GM21515 (cell line): ENCODE results near the gene NUP62.
"Not testable (repeated sequence)": the region's sequence is repeated elsewhere in the genome, so short reads cannot be mapped to it uniquely, and the experiment has no call there.

Experiments used
- ATAC-seq: cut with Tn5 transposase; IDR thresholded peaks from one replicate; pipeline ENCODE4 v1.9.1; 2021; ENCODE audit not compliant: unreplicated experiment

Gene NUP62

GRCh38 chr19:49926515-49926914, 2.8 kb downstream of the NUP62 start:
- ATAC-seq: no peak

DNA sequence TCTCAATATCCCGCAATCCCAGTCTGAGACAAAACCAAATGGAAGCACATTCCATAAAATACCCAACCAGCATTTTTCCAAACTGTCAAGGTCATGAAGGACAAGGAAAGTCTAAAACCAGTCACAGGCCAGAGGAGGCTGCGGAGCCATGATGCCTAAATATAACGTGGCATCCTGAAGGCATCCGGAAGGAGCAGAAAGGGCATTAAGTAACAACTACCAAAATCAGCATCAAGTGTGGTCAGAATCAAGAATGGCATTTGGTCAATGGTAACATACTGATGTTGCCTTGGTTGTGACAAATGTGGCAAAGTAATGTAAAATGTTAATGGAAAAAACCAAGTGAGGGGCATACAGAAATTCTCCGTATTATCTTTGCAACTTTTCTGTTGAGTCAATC, 3.8 kb downstream of the NUP62 start:
- no peak for ATAC-seq

DNA sequence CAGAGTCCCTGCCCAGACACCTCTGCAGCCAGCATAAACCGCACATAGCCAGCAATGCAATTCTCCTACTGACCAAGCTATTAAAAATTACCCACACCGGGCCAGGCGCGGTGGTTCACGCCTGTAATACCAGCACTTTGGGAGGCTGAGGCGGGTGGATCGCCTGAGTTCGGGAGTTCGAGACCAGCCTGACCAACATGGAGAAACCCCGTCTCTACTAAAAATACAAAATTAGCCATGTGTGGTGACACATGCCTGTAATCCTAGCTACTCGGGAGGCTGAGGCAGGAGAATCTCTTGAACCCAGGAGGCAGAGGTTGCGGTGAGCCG, 4.5 kb downstream of the NUP62 start:
- not testable (repeated sequence) for ATAC-seq

DNA sequence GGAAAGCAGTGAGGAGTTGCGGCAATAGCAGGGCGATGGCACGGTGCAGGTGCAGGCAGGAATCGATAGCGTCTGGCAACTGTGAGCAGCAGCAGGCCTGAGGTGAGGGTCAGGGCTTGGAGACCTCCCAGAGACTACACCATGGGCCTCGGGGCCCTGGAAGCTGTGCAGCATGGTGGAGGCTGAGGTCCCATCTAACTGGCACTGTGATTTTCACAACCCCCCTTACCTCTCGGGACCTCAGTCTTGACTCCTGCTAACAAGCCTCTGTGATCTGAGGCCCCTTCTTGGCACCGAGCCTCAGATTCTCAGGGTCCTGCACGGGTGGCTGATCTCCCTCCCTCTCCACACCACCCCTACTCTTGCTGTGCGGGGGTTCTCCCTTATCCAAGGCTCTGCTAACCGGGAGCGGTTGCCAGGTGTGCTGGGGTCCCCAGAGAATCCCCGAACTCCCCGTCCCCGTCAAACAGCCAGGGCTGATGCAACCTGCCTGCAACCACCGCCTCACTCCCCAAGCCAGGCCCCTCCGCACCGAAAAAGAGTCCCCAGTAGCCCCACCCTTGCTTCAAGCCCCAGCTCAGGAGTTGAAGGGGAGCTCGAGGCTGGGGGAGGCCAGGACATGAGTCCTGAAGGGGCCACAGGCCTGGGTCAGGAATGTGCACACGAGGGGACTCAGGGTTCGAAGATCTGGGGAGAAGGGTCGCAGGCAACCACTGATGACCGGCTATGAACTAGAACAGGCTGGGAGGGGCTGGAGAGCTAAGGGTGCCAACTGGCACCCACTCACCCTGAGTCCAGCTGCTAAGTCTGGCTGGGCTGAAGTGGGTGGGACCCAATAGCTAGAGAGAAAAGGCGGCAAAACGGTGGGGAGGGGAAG, 5.1 kb downstream of the NUP62 start:
- no peak for ATAC-seq

DNA sequence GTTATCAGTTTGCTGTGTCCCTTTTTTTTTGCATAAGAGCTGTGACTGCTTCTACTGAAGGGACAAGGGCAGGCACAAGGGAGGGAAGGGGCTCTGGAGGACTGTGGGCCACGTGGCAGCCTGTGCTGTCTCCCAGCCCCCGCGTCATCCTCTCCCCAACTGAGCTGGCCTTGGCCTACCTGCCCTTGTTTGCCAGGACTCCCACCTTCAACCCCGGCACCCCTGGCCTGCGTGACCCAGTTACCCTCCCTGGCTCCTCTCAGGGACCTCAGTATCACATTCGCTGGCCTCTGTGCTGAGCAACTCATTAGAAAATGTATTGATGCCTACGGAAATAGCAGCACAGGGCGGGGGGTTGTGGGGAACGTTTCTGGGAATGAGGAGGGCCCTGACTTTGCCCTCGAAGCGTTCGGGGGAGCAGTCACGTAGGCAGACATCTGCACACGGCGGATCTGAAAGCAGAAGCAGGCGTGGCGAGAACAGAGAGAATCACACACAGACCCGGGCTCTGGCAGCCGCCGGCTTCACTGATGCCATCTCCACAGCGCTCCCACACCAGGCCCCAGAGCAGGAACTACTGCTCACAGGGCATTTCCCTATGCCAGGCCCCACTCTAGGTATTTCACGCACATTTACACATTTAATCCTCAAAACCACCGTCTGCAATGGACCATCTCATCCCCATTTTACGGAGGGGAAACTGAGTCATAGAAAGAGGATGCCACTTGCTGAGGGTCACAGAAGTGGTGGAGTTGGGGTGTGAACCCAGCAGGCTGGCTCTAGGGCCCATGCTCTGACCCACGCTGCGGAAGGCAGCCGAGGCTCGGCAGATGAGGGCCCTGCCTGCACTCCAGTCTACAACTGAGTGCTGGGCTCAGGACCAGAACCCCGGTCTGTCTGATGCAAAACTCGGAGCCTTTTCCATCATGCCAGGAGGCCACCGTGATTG, 6.0 kb downstream of the NUP62 start:
- no peak for ATAC-seq

- ATAC-seq: no peak
Observed at GRCh38 chr19:49921871-49922795, 7.2 kb downstream of the NUP62 start.

- ATAC-seq: no peak
Observed at GRCh38 chr19:49920624-49921363, 8.5 kb downstream of the NUP62 start.

- ATAC-seq: no peak
Observed at GRCh38 chr19:49918089-49918488, 11.2 kb downstream of the NUP62 start.

DNA sequence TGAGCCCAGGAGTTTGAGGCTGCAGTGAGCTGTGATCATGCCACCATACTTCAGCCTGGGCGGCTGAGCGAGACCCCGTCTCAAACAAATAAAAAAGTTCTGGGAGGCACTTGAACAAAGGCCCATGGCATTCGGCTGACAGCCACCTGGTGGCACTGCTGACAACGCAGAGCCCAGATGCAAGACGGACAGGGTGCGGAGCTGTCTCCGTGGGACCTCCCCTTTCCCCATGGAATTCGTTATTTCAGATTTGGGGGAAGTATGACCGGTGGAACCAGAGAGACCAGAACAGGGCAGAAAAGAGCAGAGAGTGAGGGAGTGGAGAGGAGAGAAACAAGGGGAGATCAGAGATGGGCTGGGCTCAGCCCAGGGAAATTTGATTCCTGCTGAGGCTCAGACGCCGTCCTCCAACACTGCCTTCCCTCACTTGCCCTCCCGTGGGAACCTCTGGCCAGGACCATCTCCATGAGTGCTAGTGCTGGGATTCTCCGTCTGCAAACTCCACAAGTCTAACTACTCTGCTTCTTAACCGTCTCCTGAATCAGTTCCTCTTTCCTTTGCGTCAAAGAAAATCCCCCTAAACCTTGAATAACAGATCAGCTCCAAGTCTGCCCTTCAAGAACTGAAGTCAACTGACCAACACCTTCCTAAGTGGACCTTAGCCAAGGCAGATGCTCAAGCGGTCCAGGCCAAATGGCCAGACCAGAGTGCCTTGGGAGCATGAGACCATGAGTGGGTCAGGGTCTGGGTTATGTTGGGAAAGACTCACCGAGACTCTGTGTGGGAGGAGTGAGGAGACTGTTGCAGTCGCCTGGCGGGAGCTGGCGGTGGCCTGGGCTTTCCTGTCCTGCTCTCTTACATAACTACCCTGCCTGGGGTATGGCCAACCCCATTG, 12.2 kb downstream of the NUP62 start:
- ATAC-seq: no peak

DNA sequence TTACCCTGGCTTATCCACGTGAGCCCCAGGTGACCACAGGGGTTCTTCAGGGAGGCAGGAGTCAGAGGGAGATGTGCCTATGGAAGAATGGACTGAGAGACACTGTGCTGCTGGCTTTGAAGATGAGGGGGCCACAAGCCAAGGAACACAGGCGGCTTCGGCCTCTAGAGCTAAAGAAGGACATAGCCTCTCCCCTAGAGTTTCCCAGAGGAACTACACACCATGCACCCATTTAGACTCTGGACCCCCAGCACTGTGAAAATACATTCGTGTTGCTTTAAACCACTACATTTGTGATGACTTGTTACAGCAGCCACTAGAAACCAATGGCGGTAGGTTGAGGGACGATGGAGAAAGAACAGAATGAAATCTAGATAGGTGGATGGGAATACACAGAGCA, 14.0 kb downstream of the NUP62 start:
- ATAC-seq: no peak

DNA sequence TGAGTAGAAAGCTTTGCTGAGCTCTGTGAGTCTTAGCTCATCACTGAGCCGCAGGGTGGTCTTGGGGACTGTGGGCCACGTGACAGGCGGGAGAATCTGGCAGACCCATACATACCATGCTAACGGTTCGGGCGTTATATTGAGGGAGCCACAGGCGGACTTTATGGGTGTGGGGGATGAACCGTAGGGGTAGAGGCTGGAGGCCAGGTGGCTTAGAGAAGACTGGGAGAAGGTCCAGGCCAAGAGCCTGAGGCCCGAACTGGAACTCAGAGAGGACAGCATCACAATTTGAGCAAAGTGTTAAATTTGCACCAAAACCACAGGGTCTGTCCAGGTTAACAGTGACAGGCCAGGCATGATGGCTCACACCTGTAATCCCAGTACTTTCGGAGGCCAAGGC, 15.6 kb downstream of the NUP62 start:
- no peak for ATAC-seq

- no peak for ATAC-seq
Observed at GRCh38 chr19:49912965-49913685, 16.2 kb downstream of the NUP62 start.

DNA sequence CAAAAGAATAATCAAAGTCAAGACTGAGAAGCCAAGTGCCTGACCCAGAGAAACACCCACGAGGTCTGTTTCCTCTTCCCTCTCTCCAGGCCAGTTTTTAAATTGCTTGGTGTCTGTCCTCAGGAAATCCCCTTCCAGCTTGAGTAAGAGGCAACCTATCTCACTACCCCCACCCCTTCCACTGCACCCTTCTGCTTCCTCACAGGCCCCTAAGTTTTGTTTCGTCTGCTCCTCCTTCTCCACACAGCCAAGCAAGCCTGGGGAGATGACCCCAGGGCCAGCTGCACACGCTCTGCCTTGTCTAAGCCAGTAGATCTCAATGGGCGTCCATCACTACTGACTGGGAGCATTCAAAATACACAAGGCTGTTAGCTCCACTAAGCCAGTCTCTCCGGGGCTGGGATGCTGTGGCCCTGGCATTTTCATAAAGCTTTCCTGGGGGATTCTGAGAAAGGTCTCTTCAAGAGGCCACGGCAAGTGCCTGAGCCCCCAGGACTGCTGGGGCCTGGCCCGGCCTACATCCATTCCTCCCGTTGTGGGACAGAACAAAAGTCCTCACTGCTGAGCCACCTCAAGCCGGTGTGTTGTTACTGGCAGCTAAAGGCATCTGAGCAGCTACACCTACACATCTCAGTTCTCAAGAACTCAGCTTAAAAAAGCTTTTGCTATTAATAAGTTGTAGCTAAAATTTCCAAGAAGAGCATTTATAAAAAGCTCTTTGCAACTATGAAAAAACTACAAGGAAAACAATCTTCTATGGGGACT, 17.7 kb downstream of the NUP62 start:
- ATAC-seq: no peak

- ATAC-seq: no peak
Observed at GRCh38 chr19:49910179-49910578, 19.1 kb downstream of the NUP62 start.

DNA sequence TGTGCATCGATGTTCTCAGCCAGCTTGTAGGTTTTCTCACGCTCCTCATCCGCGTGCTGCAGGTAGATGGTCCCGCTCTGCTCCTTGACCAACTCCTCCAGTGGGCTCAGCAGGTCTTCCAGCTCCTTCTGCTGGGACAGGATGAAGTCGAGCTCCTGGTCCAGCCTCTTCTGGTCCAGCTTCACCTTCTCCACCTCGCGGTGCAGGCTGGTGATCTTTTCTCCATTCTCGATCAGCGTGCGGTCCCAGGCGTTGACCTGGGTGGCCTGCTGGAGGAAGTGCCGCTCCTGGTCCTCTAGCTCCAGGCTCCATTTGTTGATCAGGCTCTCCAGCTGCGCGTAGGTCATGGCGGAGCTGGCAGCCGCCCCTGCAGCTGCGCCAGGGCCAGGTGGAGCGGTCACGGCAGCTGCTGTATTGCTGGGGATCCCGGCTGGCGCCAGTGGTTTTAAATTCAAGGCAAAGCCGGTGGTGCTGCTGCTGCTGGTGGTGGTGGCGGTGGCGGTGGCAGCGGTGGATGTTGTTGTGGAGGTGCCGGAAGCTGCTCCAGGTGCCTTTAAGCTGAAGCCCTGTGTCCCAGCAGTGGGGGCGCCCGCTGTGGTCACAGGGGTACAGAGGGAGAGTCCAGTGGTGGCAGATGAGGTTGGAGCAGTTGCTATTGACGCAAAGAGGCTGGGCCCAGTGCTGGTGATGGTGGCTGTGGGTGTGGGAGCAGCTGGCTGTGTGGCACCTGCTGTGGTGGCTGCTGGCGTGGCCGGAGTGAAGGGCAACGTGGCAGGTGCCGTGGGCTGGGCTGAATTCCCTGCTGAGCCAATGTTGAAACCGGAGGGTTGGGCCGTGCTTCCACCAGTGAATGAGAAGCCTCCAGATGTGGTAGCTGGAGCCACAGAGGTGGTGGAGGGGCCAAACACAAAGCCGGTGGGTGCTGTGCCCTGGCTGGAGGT, 20.6 kb downstream of the NUP62 start:
- no peak for ATAC-seq

DNA sequence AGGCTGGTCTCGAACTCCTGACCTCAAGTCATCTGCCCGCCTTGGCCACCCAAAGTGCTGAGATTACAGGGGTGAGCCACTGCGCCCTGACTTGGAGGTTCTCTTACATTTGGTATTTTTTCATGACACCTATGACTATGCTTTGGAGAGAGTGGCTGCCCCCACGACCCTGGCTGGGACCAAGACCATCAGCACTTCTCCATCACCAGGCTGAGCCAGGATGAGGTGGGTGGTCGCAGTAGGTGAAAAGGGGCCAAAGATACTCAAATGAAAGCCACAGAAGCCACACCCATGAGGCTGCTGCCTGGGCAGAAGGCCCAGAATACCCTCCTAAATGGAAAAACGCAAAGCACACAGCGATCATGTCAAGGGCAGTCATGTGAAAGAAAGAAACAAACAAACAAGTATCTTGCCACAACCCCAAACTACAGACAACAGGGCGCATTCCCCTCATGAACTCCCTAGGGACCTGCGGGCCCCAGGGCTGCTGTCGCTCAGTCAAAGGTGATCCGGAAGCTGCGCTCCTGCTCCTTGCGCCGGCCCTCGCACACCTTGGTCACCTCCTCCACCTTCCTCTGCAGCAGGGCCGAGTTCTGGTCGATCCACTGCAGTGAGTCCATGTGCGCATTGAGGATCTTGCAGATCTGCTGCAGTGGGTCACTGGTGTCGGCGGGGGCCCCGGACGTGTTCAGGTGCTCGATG, 21.4 kb downstream of the NUP62 start:
- ATAC-seq: no peak
